Suprapubic skin (tissue), 3 donors: ENCODE measurements around the gene NFE2L2.
"Not testable (repeated sequence)": the region's sequence is repeated elsewhere in the genome, so short reads cannot be mapped to it uniquely, and the experiment has no call there.

ENCODE experiments used
- CTCF ChIP-seq, 2 donors: fragments of 200-600 bp in 1 of 2; fragments of 450-650 bp in 1 of 2; sonication (generic) in 1 of 2; IDR thresholded peaks; one replicate each; pipeline ENCODE4 v1.5.1; 2016 to 2019; ENCODE audit warnings: antibody characterized with exemption in 2 of 2, mild to moderate bottlenecking in 1 of 2, moderate library complexity in 1 of 2
- POLR2AphosphoS5 ChIP-seq, 3 donors: sonication (generic); formaldehyde crosslinking; IDR thresholded peaks; one replicate each; pipeline ENCODE4 v1.6.1; 2017; ENCODE audit warnings: antibody characterized with exemption in 3 of 3

GRCh38 chr2:177309672-177310309 lies 45.3 kb upstream of the NFE2L2 start:
- TF ChIP-seq CTCF, POLR2AphosphoS5 (IDR thresholded peaks at IDR 0.05): not testable (repeated sequence)
